RCC 7860 (cell line): ENCODE results near the gene ANKRD45.
"Not testable (repeated sequence)": the region's sequence is repeated elsewhere in the genome, so short reads cannot be mapped to it uniquely, and the experiment has no call there.

Experiments
- DNase-seq: peaks from one replicate; pipeline ENCODE4 v3.0.0-alpha.2; 2015; ENCODE audit warnings: low spot score
- FAIRE-seq: peaks from 2 replicates; lab custom pipeline; 2012; peaks lifted over from hg19 to GRCh38; lab: Jason Lieb, UNC

ANKRD45 gene

DNA sequence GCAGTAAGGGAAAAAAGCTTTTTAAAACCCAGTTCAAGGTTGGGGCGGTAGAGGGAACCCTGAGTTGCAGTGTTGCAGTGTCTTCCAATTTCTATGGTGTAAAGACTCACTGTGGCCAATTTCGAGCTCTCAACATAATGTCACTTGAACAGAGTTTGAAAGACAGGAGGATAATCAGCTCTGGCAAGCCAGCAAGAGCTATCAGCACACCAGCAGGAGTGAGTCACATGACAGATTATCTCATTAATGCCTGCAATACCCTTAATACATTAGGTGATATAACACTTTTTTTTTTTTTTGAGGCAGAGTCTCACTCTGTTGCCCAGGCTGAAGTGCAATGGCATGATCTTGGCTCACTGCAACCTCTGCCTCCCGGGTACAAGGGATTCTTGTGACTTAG lies 89.6 kb downstream of the ANKRD45 start:
- FAIRE-seq = no peak
- DNase-seq = no peak

DNA sequence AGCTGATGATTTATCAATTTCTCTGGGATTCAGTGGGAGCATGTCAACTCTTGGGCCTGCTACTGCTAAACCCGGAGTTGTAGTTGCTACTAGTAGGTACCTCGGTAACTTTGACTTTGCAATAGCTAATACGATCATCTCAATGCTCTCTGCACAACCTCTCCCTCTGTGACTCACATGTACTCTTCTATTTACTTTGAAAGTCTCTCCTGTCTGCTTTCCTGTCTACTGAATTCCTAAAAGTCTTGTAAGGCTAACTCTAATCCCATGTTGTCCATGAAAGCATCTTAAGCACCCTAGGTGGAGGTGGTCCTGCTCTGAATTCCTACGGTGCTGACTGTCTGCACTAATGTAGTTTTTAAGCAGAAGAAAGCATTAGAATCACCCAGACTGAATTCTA lies 96.1 kb downstream of the ANKRD45 start:
- FAIRE-seq (no peak), DNase-seq (no peak)

DNA sequence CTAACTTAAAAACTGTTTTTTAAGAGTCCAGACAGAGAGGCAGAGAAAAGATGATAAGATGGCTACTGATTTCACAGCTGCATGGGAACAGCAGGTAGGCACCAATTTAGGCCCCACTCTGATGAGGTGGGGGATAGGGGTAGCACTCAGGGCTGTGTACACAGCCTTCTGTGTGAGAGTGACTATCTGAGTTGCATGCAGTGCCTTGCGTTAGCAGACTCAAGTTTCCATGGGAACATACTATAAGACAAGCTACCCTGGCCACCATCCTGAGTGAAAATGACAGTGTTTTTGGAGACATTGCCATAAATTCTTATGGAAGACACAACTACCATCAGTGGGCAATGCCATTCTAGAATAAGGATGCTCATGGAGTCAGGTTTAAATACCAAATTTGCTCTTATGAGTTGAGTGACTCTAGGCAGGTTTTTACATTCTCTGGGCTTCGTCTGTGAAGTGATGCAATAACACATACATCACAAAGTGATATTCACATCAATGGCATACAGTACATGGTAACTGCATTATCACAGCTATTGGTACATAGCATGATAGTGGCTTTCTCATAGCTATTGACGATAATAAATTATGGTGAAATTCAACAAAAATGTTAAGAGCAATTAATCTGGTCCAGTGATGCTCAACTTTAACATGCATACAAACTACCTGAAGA lies 97.3 kb downstream of the ANKRD45 start:
- FAIRE-seq (no peak), DNase-seq (no peak)

DNA sequence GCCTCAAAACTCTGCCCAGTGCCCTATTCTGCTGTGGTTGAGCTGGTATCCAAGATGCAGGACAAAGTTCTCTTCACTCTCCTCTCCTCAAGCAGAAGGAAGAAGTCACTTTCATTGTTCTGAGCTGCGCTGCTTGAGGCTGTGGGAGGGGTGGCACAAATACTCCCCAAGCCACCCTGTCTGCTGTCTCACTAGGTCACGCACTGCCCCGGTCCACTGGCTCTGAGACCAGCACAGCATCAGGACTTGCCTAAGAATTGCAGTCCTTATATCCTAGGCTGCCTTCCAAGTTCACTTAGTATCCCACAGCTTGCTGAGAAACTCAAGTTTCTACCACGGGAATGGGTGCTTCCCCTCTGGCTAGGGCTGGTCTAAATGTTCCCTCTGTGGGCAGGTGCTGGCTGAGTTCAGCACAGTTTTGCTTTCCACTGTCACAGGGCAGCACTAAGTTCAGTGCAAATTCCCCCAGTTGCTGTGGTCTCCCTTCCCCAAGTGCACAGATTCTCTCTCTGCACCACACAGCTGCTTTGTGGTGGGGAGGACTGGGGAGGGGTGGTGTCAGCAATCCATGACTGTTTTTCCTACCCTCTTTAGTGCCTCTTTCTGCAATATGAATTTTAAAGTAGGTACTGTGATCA lies 99.2 kb downstream of the ANKRD45 start:
- no peak for DNase-seq
- FAIRE-seq = no peak

DNA sequence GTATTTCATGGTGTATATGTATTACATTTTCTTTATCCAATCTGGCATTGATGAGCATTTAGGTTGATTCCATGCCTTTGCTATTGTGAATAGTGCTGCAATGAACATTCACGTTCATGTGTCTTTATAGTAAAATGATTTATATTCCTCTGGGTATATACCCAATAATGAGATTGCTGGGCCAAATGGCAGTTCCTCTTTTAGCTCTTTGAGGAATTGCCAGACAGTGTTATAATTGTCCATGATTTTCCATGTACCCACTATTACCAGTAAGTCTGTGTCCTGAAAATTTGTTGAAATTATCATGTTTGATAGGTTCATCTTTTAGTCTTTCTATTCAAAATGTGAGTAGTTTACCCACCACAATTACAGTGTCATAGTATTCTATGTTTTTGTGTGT lies 101.2 kb downstream of the ANKRD45 start:
- FAIRE-seq = no peak

DNA sequence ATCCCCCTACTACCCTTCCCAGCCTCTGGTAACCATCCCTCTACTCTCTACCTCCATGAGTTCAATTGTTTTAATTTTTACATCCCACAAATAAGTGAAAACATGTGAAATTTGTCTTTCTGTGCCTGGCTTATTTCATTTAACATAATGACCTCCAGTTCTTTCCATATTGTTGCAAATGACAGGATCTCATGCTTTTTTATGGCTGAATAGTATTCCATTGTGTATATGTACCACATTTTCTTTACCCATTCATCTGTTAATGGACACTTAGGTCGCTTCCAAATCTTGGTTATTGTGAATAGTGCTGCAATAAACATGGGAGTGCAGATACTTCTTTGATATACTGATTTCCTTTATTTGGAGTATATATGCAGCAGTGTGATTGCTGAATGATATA lies 105.8 kb downstream of the ANKRD45 start:
- not testable (repeated sequence) for FAIRE-seq, DNase-seq

More for the DNA sequence above, 101.2 kb downstream of the ANKRD45 start:
- DNase-seq = no peak

DNA sequence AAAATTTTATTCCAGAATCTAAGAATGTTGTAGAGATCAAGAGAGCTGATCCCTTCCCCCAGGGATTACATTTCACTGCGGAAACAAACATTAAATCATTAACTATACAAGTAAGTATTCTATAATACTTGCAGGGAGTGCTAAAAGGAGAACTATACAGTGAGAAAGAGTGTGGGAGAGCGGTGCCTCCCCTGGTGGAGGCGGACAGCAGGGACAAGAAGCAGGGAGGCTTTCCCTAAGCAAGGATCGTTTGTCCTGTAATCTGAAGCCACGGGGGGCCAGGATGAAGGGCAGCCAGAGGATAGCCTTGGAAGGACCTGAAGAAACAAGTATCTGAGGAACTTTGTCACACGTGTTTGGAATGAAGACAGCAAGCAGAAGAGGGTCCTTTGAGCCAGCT lies 106.8 kb downstream of the ANKRD45 start:
- no peak for FAIRE-seq
- DNase-seq = no peak

DNA sequence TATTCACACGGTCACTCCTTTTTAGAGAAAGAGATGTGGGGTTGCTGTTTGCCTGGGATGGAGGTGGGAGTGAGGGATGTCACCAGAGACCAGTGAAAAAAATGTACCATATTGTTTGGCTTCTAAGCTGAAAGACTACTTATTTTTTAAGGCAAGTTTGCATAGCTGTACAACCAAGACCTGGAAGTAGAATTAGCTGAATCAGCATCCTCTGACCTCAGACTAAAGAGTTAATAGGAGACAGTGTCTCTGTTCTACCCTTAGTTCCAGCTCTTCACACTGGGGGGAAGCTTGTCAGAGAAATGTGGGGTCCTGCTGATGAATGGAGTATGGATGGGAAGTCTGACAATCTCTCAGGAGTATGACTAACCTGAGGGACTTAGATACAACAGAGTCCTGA lies 108.4 kb downstream of the ANKRD45 start:
- FAIRE-seq (no peak), DNase-seq (no peak)

DNA sequence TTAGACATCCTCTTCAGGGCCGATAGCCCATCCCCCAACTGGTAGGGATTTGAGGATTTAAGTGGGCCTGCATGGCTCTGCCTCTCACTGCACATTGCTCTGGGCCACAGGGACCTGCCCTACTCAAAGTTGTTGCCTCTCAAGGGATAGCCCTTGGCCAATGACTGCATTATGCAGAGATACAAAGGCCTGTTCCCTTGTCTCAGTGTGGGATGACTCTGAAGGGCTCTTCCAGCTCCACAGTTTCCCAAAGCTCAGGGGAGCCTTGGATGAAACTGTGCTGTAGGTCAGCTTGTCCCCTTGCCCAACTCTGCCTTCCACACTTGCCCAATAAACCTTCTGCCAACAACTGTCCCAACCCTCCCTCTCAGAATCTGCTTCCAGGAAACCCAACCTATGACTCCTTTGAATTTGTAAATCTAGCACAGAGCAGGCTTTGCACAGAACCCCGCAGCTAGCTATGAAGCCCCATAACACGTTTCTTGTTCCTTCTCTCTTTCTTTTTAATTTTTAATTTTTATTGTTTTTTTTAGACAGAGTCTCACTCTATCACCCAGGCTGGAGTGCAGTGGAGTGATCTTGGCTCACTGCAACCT lies 109.3 kb downstream of the ANKRD45 start:
- FAIRE-seq (no peak), DNase-seq (no peak)
